KMS-11 (cell line): Measurements from ENCODE around the gene ALG14.

Experiments
- H2AFZ ChIP-seq: fragments of 200-600 bp; sonication (generic); 2 replicates; pipeline ENCODE4 v1.6.1; 2016; ENCODE audit warnings: antibody characterized with exemption, mixed run types, low read depth
- H3K27ac ChIP-seq: fragments of 200-600 bp; sonication (generic); 2 replicates; pipeline ENCODE4 v1.6.1; 2016; ENCODE audit warnings: mild to moderate bottlenecking, mixed run types
- H3K27me3 ChIP-seq: fragments of 200-600 bp; sonication (generic); 2 replicates; pipeline ENCODE4 v1.6.1; 2017; ENCODE audit warnings: mild to moderate bottlenecking, low read depth, mixed run types, moderate library complexity; ENCODE audit not compliant: insufficient read depth
- H3K36me3 ChIP-seq: fragments of 200-600 bp; sonication (generic); 2 replicates; pipeline ENCODE4 v1.6.1; 2017; ENCODE audit warnings: mild to moderate bottlenecking, mixed run types; ENCODE audit not compliant: insufficient read depth
- H3K4me1 ChIP-seq: fragments of 200-600 bp; sonication (generic); 2 replicates; pipeline ENCODE4 v1.6.1; 2016; ENCODE audit warnings: mild to moderate bottlenecking, low read depth, mixed run types; ENCODE audit not compliant: poor library complexity, severe bottlenecking
- H3K4me2 ChIP-seq: fragments of 200-600 bp; sonication (generic); 2 replicates; pipeline ENCODE4 v1.7.0; 2016; ENCODE audit warnings: mild to moderate bottlenecking, mixed run types
- H3K4me3 ChIP-seq: fragments of 200-600 bp; sonication (generic); IDR thresholded peaks from 2 replicates; pipeline ENCODE4 v1.6.1; 2017; ENCODE audit warnings: low read depth, low read length, mixed read lengths; ENCODE audit not compliant: insufficient read depth
- H3K79me2 ChIP-seq: fragments of 200-600 bp; sonication (generic); 2 replicates; pipeline ENCODE4 v1.6.1; 2016; ENCODE audit warnings: low read depth, mixed run types; ENCODE audit not compliant: insufficient read depth
- H3K9ac ChIP-seq: fragments of 200-600 bp; sonication (generic); 2 replicates; pipeline ENCODE4 v1.6.1; 2016; ENCODE audit warnings: mild to moderate bottlenecking, mixed run types
- H4K20me1 ChIP-seq: fragments of 200-600 bp; sonication (generic); 2 replicates; pipeline ENCODE4 v1.6.1; 2016; ENCODE audit warnings: mild to moderate bottlenecking, mixed run types; ENCODE audit not compliant: insufficient read depth
- CTCF ChIP-seq: fragments of 200-600 bp; sonication (generic); conservative IDR thresholded peaks from 2 replicates; pipeline ENCODE4 v1.6.1; 2017; ENCODE audit warnings: low read depth, mild to moderate bottlenecking, antibody characterized with exemption, low read length, moderate library complexity, mixed read lengths

The ALG14 gene

GRCh38 chr1:94936861-94937620, 135.7 kb downstream of the ALG14 start:
- Histone ChIP-seq H4K20me1 (no peaks in the 10 kb centered on the region), H2AFZ (no peak overlapping the region), H3K36me3 (no peaks in the 10 kb centered on the region), H3K79me2 (no peaks in the 10 kb centered on the region), H3K27ac (no peak overlapping the region), H3K9ac (no peak overlapping the region), H3K27me3 (no peaks in the 10 kb centered on the region), H3K4me2 (no peak overlapping the region), H3K4me1 (no peaks in the 10 kb centered on the region), H3K4me3 (no peak overlapping the region)
- no peak for TF ChIP-seq CTCF

GRCh38 chr1:94935476-94935875, 137.3 kb downstream of the ALG14 start:
- Histone ChIP-seq H3K4me2 (no peak overlapping the region), H4K20me1 (no peaks in the 10 kb centered on the region), H3K27ac (no peak overlapping the region), H3K27me3 (no peaks in the 10 kb centered on the region), H3K4me1 (no peaks in the 10 kb centered on the region), H2AFZ (no peak overlapping the region), H3K4me3 (no peak overlapping the region), H3K79me2 (no peaks in the 10 kb centered on the region), H3K36me3 (no peaks in the 10 kb centered on the region), H3K9ac (no peak overlapping the region)
- TF ChIP-seq CTCF, result no peak

GRCh38 chr1:94935034-94935433, 137.7 kb downstream of the ALG14 start:
- no peak overlapping the region for H3K4me2 ChIP-seq
- no peaks in the 10 kb centered on the region for H3K79me2 ChIP-seq
- H3K4me1 ChIP-seq, result no peaks in the 10 kb centered on the region
- H4K20me1 ChIP-seq, result no peaks in the 10 kb centered on the region
- no peaks in the 10 kb centered on the region for H3K36me3 ChIP-seq
- no peak overlapping the region for H3K27ac ChIP-seq
- no peak overlapping the region for H3K9ac ChIP-seq
- H2AFZ ChIP-seq, result no peak overlapping the region
- no peak overlapping the region for H3K4me3 ChIP-seq
- H3K27me3 ChIP-seq, result no peaks in the 10 kb centered on the region
- TF ChIP-seq CTCF, result no peak

- Histone ChIP-seq H3K27ac (no peak overlapping the region), H3K4me3 (no peak overlapping the region), H3K4me2 (no peak overlapping the region), H3K9ac (no peak overlapping the region), H3K36me3 (no peaks in the 10 kb centered on the region), H2AFZ (no peak overlapping the region), H3K27me3 (no peaks in the 10 kb centered on the region), H4K20me1 (no peaks in the 10 kb centered on the region), H3K79me2 (no peaks in the 10 kb centered on the region), H3K4me1 (no peaks in the 10 kb centered on the region)
- no peak for TF ChIP-seq CTCF
Measured at GRCh38 chr1:94934551-94934950, 138.2 kb downstream of the ALG14 start.
